HepG2 (cell line): ENCODE data around the gene NDRG3. TPM values are rescaled to one million over a fixed set of nuclear protein-coding genes. Genes with fewer than 3 reads are reported as not detected.
A peak's percentile ranks its signal among the peaks of the same experiment; 100 is the strongest.

Experiments used
- ARID2 ChIP-seq: sonication (generic); formaldehyde crosslinking; IDR thresholded peaks from 2 replicates; pipeline ENCODE4 v1.8.1; 2022; ENCODE audit warnings: mild to moderate bottlenecking, missing genetic modification reagents, borderline replicate concordance
- ARNTL ChIP-seq: sonication (generic); formaldehyde crosslinking; IDR thresholded peaks from 2 replicates; pipeline ENCODE4 v1.4.0; 2020; ENCODE audit warnings: mild to moderate bottlenecking, missing genetic modification reagents
- ATRX ChIP-seq: sonication (generic); formaldehyde crosslinking; IDR thresholded peaks from 2 replicates; pipeline ENCODE4 v1.4.0; 2020; ENCODE audit warnings: missing genetic modification reagents, borderline replicate concordance
- CREB3 ChIP-seq: sonication (generic); formaldehyde crosslinking; IDR thresholded peaks from 2 replicates; pipeline ENCODE4 v1.5.0; 2020; ENCODE audit warnings: missing genetic modification reagents
- DBP ChIP-seq: sonication (generic); formaldehyde crosslinking; IDR thresholded peaks from 2 replicates; pipeline ENCODE4 v1.4.0; 2020; ENCODE audit warnings: missing genetic modification reagents; ENCODE audit errors: not compliant biosample characterization
- FOXK1 ChIP-seq: sonication (generic); formaldehyde crosslinking; IDR thresholded peaks from 2 replicates; pipeline ENCODE4 v1.4.0; 2020; ENCODE audit warnings: low read depth, missing genetic modification reagents, borderline replicate concordance
- KLF12 ChIP-seq: sonication (generic); formaldehyde crosslinking; IDR thresholded peaks from 2 replicates; pipeline ENCODE4 v1.4.0; 2020; ENCODE audit warnings: missing genetic modification reagents, borderline replicate concordance
- MEIS2 ChIP-seq: sonication (generic); formaldehyde crosslinking; IDR thresholded peaks from 2 replicates; pipeline ENCODE4 v1.9.0; 2021; ENCODE audit warnings: mild to moderate bottlenecking, missing genetic modification reagents
- NFE2 ChIP-seq: sonication (generic); formaldehyde crosslinking; IDR thresholded peaks from 2 replicates; pipeline ENCODE4 v1.4.0; 2020; ENCODE audit warnings: missing genetic modification reagents
- ZBTB40 ChIP-seq, 2 experiments: fragments of 450-650 bp in 1 of 2; sonication (generic) in 1 of 2; formaldehyde crosslinking in 1 of 2; IDR thresholded peaks; 2 replicates each; pipeline versions ENCODE4 v1.6.1 to v1.8.0; 2016 to 2022; ENCODE audit warnings: antibody characterized with exemption in 1 of 2, mild to moderate bottlenecking in 1 of 2, missing genetic modification reagents in 1 of 2
- ZFP1 ChIP-seq: IDR thresholded peaks from 2 replicates; pipeline ENCODE4 v1.6.1; 2016
- ZNF30 ChIP-seq: sonication (generic); formaldehyde crosslinking; IDR thresholded peaks from 2 replicates; pipeline ENCODE4 v1.5.0; 2020; ENCODE audit warnings: mild to moderate bottlenecking, missing genetic modification reagents
- ZNF709 ChIP-seq: sonication (generic); formaldehyde crosslinking; IDR thresholded peaks from 2 replicates; pipeline ENCODE4 v1.5.0; 2020; ENCODE audit warnings: mild to moderate bottlenecking, missing genetic modification reagents
- ZNF879 ChIP-seq: sonication (generic); formaldehyde crosslinking; IDR thresholded peaks from 2 replicates; pipeline ENCODE4 v1.8.1; 2023; ENCODE audit warnings: missing genetic modification reagents
- polyA plus RNA-seq, 8 experiments: library from polyadenylated mRNA; depleted of rRNA in 3 of 8; stranded (reverse) in 7 of 8; unstranded in 1 of 8; fragments of >200 nt; fragmentation: Illumina TruSeq in 4 of 8; extraction: Trizol in 4 of 8; gene quantifications; 2 replicates each; pipeline versions ENCODE4 v1.2.1 to v1.2.3, GENCODE V29; 2011 to 2016; ENCODE audit warnings: low read depth in 4 of 8, missing spikeins in 1 of 8, mixed read lengths in 1 of 8; ENCODE audit not compliant: insufficient read depth in 1 of 8
- total RNA-seq, 5 experiments: library from RNA; depleted of rRNA; stranded (reverse); fragments of >200 nt; fragmentation: Illumina TruSeq; extraction: Trizol; gene quantifications; 2 replicates each; pipeline ENCODE4 v1.2.3, GENCODE V29; 2016; ENCODE audit warnings: low read depth in 1 of 5
- TF ChIP-seq, protein P1 (sequence below): sonication (generic); formaldehyde crosslinking; IDR thresholded peaks from 2 replicates; pipeline ENCODE4 v1.4.0; 2020; ENCODE audit warnings: missing genetic modification reagents

NDRG3 gene
- total and polyA plus RNA-seq, 2 of the 13 experiments (the other 11 are each of a cell fraction or from before 2014, with no cell fraction given) = 36.0 to 40.5 TPM

DNA sequence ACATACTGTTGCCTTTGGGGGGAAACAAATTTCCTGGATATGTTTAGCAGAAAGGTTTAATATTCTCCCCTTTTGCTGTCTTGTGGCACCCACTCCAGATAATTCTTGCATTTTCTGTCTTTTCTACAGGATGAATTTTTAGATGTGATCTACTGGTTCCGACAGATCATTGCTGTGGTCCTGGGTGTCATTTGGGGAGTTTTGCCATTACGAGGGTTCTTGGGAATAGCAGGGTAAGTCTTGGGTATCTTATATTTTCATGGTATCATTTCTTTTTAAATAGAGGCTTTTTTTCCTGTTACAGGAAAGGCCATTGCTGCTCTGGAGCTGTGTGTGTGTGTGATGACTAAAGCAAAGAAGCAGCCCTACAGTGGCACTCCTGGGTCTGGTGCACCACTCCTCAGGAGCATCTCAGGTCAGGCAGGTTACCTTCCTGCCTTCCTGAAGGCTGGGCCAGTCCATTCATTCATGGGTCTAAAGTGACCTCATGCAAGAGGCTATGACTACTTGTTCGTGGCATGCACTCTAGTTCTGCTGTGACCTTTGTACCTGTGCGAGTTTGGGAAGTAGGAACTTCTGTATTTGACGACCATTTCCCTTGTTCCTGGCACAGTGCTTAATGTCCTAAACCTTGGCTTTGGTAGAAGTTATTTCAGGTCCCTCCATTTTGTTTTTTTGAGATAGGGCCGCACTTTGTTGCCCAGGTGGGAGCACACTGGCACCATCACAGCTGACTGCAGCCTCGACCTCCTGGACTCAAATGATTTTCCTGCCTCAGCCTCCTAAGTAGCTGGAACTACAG is 138.1 kb downstream of the NDRG3 start (continued):
- no peak; the same call in 1 of the 2 replicates for TF ChIP-seq ZBTB40 (IDR thresholded peaks at IDR 0.05)
- TF ChIP-seq ZBTB40 (CRISPR knock-in tag; IDR thresholded peaks at IDR 0.05) = no peak
- TF ChIP-seq DBP (CRISPR knock-in tag) = no peak
- no peak for TF ChIP-seq ARID2 (CRISPR knock-in tag)
- 0 out of 2 replicates have a peak, but pooled peaks have one; percentile 10 for TF ChIP-seq NFE2 (CRISPR knock-in tag)
- TF ChIP-seq ZFP1 = no peak
- TF ChIP-seq ARNTL (CRISPR knock-in tag) = peak; percentile 59; the same call in 1 of the 2 replicates
- no peak for TF ChIP-seq CREB3
- no peak for TF ChIP-seq ZNF709 (CRISPR knock-in tag)
- TF ChIP-seq KLF12 (CRISPR knock-in tag) = peak; percentile 46; the same call in 1 of the 2 replicates
- TF ChIP-seq, protein P1, sequence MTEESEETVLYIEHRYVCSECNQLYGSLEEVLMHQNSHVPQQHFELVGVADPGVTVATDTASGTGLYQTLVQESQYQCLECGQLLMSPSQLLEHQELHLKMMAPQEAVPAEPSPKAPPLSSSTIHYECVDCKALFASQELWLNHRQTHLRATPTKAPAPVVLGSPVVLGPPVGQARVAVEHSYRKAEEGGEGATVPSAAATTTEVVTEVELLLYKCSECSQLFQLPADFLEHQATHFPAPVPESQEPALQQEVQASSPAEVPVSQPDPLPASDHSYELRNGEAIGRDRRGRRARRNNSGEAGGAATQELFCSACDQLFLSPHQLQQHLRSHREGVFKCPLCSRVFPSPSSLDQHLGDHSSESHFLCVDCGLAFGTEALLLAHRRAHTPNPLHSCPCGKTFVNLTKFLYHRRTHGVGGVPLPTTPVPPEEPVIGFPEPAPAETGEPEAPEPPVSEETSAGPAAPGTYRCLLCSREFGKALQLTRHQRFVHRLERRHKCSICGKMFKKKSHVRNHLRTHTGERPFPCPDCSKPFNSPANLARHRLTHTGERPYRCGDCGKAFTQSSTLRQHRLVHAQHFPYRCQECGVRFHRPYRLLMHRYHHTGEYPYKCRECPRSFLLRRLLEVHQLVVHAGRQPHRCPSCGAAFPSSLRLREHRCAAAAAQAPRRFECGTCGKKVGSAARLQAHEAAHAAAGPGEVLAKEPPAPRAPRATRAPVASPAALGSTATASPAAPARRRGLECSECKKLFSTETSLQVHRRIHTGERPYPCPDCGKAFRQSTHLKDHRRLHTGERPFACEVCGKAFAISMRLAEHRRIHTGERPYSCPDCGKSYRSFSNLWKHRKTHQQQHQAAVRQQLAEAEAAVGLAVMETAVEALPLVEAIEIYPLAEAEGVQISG = no peak; the same call in 1 of the 2 replicates
- no peak for TF ChIP-seq ZNF30 (CRISPR knock-in tag)
- TF ChIP-seq MEIS2 = no peak
- peak; percentile 6; the same call in 1 of the 2 replicates for TF ChIP-seq FOXK1
- no peak for TF ChIP-seq ZNF879
- TF ChIP-seq ATRX (CRISPR knock-in tag) = no peak
